HCT116 (cell line): Measurements from ENCODE around the gene RNF207. TPM values are rescaled to one million over a fixed set of nuclear protein-coding genes. Genes with fewer than 3 reads are reported as not detected.

ENCODE experiments used
- ATAC-seq: fragments of 200-7000 bp; cut with Tn5 transposase; 2 replicates; pipeline ENCODE4 v1.9.1; 2020; ENCODE audit warnings: mild to moderate bottlenecking, moderate library complexity
- BruUV-seq: library from RNA; stranded (reverse); fragments of 400-500 nt; replicated peaks from 2 replicates; lab custom pipeline; 2021; lab: Mats Ljungman, UMichigan
- CTCF ChIA-PET: fragments of 300-600 bp; sonication (Branson Sonifier 250); formaldehyde crosslinking; loops from one replicate; lab custom pipeline; 2021; ENCODE audit warnings: antibody characterized with exemption; lab: Charles Lee
- POLR2A ChIA-PET: fragments of 300-600, 350-600 bp; sonication (Branson Sonifier 250); formaldehyde crosslinking; loops from one replicate; lab custom pipeline; 2021; ENCODE audit warnings: antibody characterized with exemption; lab: Charles Lee
- RAD21 ChIA-PET, 2 experiments: fragments of 300-600 bp; sonication (Branson Sonifier 250); formaldehyde crosslinking; loops; one replicate each; lab custom pipeline; 2023; ENCODE audit warnings: low total read pairs in 2 of 2; ENCODE audit not compliant: uncharacterized antibody in 2 of 2, unreplicated experiment in 2 of 2, low non-redundant PET in 1 of 2; lab: Charles Lee
- DNase-seq: peaks from one replicate; pipeline ENCODE4 v3.0.0-alpha.2; 2010; ENCODE audit warnings: low read depth, low spot score
- H2AFZ ChIP-seq: fragments of 200-600 bp; shearing (Covaris generic), sonication (generic); 2 replicates; pipeline ENCODE4 v1.6.1; 2017; ENCODE audit warnings: low read depth, mixed run types, mixed read lengths, antibody characterized with exemption, low read length; ENCODE audit not compliant: poor library complexity, severe bottlenecking
- H3K27ac ChIP-seq: 2 replicates; pipeline ENCODE4 v1.5.1; 2012; ENCODE audit warnings: low read depth, low read length
- H3K27me3 ChIP-seq: fragments of 200-600 bp; sonication (generic); 2 replicates; pipeline ENCODE4 v1.6.1; 2016; ENCODE audit warnings: mixed run types, low read length, mixed read lengths; ENCODE audit not compliant: insufficient read depth
- H3K36me3 ChIP-seq, 2 experiments: fragments of 200-500 bp in 1 of 2; fragments of 200-600 bp in 1 of 2; sonication (Bioruptor generic) in 1 of 2; sonication (generic) in 1 of 2; 2 replicates each; pipeline versions ENCODE4 v1.5.1 to v1.6.1; 2014 to 2016; ENCODE audit warnings: low read length in 2 of 2, inconsistent platforms in 1 of 2, mixed read lengths in 1 of 2, mixed run types in 1 of 2; ENCODE audit not compliant: insufficient read depth in 2 of 2, control insufficient read depth in 1 of 2
- H3K4me1 ChIP-seq, 2 experiments: fragments of 200-600 bp in 1 of 2; sonication (generic) in 1 of 2; 2 replicates each; pipeline versions ENCODE4 v1.5.1 to v1.6.1; 2012 to 2017; ENCODE audit warnings: low read length in 2 of 2, inconsistent platforms in 1 of 2, mild to moderate bottlenecking in 1 of 2, mixed read lengths in 1 of 2, mixed run types in 1 of 2, moderate library complexity in 1 of 2; ENCODE audit not compliant: insufficient read depth in 2 of 2, control insufficient read depth in 1 of 2
- H3K4me2 ChIP-seq: fragments of 200-600 bp; sonication (generic); 2 replicates; pipeline ENCODE4 v1.6.1; 2017; ENCODE audit warnings: mixed run types, low read length, mixed read lengths
- H3K4me3 ChIP-seq, 2 experiments: fragments of 200-600 bp in 1 of 2; sonication (generic) in 1 of 2; replicated peaks in 1 of 2; 2 replicates each; pipeline ENCODE4 v1.5.1; 2011 to 2016; ENCODE audit warnings: low read length in 2 of 2, control low read depth in 1 of 2, low read depth in 1 of 2, mild to moderate bottlenecking in 1 of 2, mixed read lengths in 1 of 2, mixed run types in 1 of 2
- H3K79me2 ChIP-seq: fragments of 200-600 bp; sonication (generic); 2 replicates; pipeline ENCODE4 v1.6.1; 2017; ENCODE audit warnings: mild to moderate bottlenecking, mixed run types, low read length, moderate library complexity, mixed read lengths; ENCODE audit not compliant: insufficient read depth
- H3K9ac ChIP-seq: fragments of 200-600 bp; sonication (generic); 2 replicates; pipeline ENCODE4 v1.6.1; 2016; ENCODE audit warnings: low read length, mixed read lengths
- H3K9me2 ChIP-seq: fragments of 200-600 bp; sonication (generic), shearing (Covaris generic); 2 replicates; pipeline ENCODE4 v1.6.1; 2017; ENCODE audit warnings: mixed run types, mild to moderate bottlenecking, moderate library complexity; ENCODE audit not compliant: insufficient read depth
- H3K9me3 ChIP-seq, 2 experiments: fragments of 200-500 bp in 1 of 2; fragments of 200-600 bp in 1 of 2; sonication (Bioruptor generic) in 1 of 2; sonication (generic) in 1 of 2; 2 replicates each; pipeline ENCODE4 v1.6.1; 2014 to 2017; ENCODE audit warnings: low read length in 2 of 2, mixed read lengths in 2 of 2, inconsistent platforms in 1 of 2, low read depth in 1 of 2, mild to moderate bottlenecking in 1 of 2, mixed run types in 1 of 2, moderate library complexity in 1 of 2; ENCODE audit not compliant: control insufficient read depth in 1 of 2, insufficient read depth in 1 of 2
- H4K20me1 ChIP-seq: fragments of 200-600 bp; sonication (generic), shearing (Covaris generic); 2 replicates; pipeline ENCODE4 v1.6.1; 2017; ENCODE audit warnings: mixed run types, mild to moderate bottlenecking, moderate library complexity; ENCODE audit not compliant: insufficient read depth
- EGR1 ChIP-seq: IDR thresholded peaks from 2 replicates; pipeline ENCODE4 v1.6.1; 2012; ENCODE audit warnings: low read depth
- ELF1 ChIP-seq: IDR thresholded peaks from 2 replicates; pipeline ENCODE4 v1.6.1; 2012; ENCODE audit warnings: low read depth, borderline replicate concordance
- EZH2 ChIP-seq: fragments of 200-600 bp; sonication (generic); IDR thresholded peaks from 2 replicates; pipeline ENCODE4 v1.6.1; 2017; ENCODE audit warnings: antibody characterized with exemption, mixed run types
- FOSL1 ChIP-seq: IDR thresholded peaks from 2 replicates; pipeline ENCODE4 v1.6.1; 2012; ENCODE audit warnings: low read depth
- JUND ChIP-seq: IDR thresholded peaks from 2 replicates; pipeline ENCODE4 v1.6.1; 2012
- MAX ChIP-seq: IDR thresholded peaks from 2 replicates; pipeline ENCODE4 v1.6.1; 2012
- POLR2AphosphoS5 ChIP-seq: IDR thresholded peaks from 2 replicates; pipeline ENCODE4 v1.6.1; 2011; ENCODE audit warnings: mild to moderate bottlenecking, low read depth, low read length, moderate library complexity
- SIN3A ChIP-seq: IDR thresholded peaks from 2 replicates; pipeline ENCODE4 v1.6.1; 2012; ENCODE audit warnings: low read depth
- ZFX ChIP-seq: fragments of 450-650 bp; IDR thresholded peaks from 2 replicates; pipeline ENCODE4 v1.6.1; 2017
- intact Hi-C: fragments of 100-400 bp; cut with micrococcal nuclease; formaldehyde crosslinking; loops from 2 replicates; pipeline ENCODE4 v1.10.0; 2022
- total RNA-seq: library from RNA; stranded (reverse); gene quantifications from one replicate; pipeline ENCODE4 v1.2.1, GENCODE V29; 2021; ENCODE audit not compliant: unreplicated experiment
- TF ChIP-seq, protein P1 (sequence below), 3 experiments: fragments of 200-600 bp in 1 of 3; sonication (generic) in 1 of 3; IDR thresholded peaks in 2 of 3; conservative IDR thresholded peaks in 1 of 3; 2 replicates each; pipeline ENCODE4 v1.5.1; 2012 to 2017; ENCODE audit warnings: low read depth in 2 of 3, low read length in 2 of 3, antibody characterized with exemption in 1 of 3, borderline replicate concordance in 1 of 3, control low read depth in 1 of 3, mild to moderate bottlenecking in 1 of 3, mixed read lengths in 1 of 3, mixed run types in 1 of 3, moderate library complexity in 1 of 3; ENCODE audit not compliant: insufficient read depth in 1 of 3
- TF ChIP-seq, protein P2 (sequence below): IDR thresholded peaks from 2 replicates; pipeline ENCODE4 v1.6.1; 2012
- TF ChIP-seq, protein P3 (sequence below): IDR thresholded peaks from 2 replicates; pipeline ENCODE4 v1.6.1; 2011; ENCODE audit warnings: mild to moderate bottlenecking, low read length, moderate library complexity; ENCODE audit not compliant: insufficient replicate concordance; ENCODE audit errors: extremely low read depth

Gene RNF207
- total RNA-seq, 1 experiment from 2014 or later: 61.2 TPM

DNA sequence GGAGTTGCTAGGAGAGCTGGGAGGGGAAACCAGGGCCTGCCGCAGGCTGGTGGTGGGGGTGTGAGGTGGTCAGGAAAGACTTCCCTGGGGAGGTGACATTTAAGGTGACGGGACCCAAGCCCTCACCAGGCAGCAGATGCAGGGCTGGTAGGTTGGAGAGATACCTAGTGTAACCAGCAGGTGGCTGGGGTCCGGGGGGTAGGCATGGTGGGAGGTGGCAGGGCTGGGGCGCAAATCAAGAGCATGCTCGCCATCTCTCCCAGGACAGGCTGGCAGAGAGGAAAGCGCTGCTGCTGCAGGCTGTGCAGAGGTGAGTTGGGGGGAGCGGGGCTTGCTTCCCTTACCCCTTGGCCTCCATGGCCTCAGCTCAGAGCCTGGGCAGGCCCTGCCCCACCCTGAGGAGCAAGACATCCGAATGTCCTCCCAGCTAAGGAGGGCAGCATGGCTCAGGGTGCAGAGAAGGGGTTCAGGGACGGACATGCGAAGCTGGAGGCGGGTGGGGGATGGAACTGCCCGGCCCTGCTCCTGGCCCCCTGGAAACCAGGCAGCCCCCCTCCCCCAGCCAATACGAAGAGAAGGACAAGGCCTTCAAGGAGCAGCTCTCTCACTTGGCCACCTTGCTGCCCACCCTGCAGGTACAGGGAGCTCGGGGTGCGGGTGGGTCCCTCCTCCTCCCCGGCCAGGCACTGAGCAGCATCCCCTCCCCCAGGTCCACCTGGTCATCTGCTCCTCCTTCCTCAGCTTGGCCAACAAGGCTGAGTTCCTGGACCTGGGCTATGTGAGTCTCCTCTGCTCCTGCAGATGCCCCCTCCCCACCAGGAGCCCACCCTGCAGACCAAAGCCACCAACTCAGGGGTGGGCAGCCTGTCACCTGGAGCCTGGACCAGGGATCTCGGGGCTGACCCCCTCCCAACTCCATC lies 4.0 kb downstream of the RNF207 start:
- ChIA-PET POLR2A (no interaction called here), CTCF (no interaction called here), RAD21 (no interaction called here)
- no peaks in the 10 kb centered on the region for H3K27me3 ChIP-seq
- peaks cover 24% of the 10 kb centered on the region for H3K79me2 ChIP-seq
- H3K9me3 ChIP-seq: no peaks in the 10 kb centered on the region
- DNase-seq (no peak), ATAC-seq (no peak)
- intact Hi-C loops: no loop called here
- no TSS peak for BruUV-seq
- H3K9me2 ChIP-seq: no peaks in the 10 kb centered on the region
- H3K9ac ChIP-seq: no peak overlapping the region
- H3K36me3 ChIP-seq: peaks cover 0 to 27% of the 10 kb centered on the region in 2 experiments; a peak in 2 of 4 replicates
- H3K27ac ChIP-seq: no peak overlapping the region
- no peak for TF ChIP-seq SIN3A
- TF ChIP-seq, protein P1, sequence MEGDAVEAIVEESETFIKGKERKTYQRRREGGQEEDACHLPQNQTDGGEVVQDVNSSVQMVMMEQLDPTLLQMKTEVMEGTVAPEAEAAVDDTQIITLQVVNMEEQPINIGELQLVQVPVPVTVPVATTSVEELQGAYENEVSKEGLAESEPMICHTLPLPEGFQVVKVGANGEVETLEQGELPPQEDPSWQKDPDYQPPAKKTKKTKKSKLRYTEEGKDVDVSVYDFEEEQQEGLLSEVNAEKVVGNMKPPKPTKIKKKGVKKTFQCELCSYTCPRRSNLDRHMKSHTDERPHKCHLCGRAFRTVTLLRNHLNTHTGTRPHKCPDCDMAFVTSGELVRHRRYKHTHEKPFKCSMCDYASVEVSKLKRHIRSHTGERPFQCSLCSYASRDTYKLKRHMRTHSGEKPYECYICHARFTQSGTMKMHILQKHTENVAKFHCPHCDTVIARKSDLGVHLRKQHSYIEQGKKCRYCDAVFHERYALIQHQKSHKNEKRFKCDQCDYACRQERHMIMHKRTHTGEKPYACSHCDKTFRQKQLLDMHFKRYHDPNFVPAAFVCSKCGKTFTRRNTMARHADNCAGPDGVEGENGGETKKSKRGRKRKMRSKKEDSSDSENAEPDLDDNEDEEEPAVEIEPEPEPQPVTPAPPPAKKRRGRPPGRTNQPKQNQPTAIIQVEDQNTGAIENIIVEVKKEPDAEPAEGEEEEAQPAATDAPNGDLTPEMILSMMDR (IDR thresholded peaks at IDR 0.05 in 2 of 3, conservative IDR thresholded peaks at IDR 0.05 in 1 of 3; ENCODE audit: borderline replicate concordance in 1 of 3, insufficient read depth in 1 of 3, low read depth in 2 of 3, low read length in 2 of 3): peak in 2 of 3 experiments; percentile 23 to 46; a peak in 4 of 6 replicates
- H3K4me1 ChIP-seq: peaks cover 0 to 15% of the 10 kb centered on the region in 2 experiments; a peak in 3 of 4 replicates
- no peak overlapping the region for H2AFZ ChIP-seq
- no peak overlapping the region for H3K4me3 ChIP-seq
- no peak overlapping the region for H3K4me2 ChIP-seq
- no peaks in the 10 kb centered on the region for H4K20me1 ChIP-seq

GRCh38 chr1:6210591-6211355 lies 4.9 kb downstream of the RNF207 start:
- H3K4me3 ChIP-seq: no peak overlapping the region
- no peaks in the 10 kb centered on the region for H3K9me3 ChIP-seq
- no peak for DNase-seq
- no peaks in the 10 kb centered on the region for H3K27me3 ChIP-seq
- peaks cover 24% of the 10 kb centered on the region for H3K79me2 ChIP-seq
- no peak for ATAC-seq
- no peak overlapping the region for H3K9ac ChIP-seq
- no peak overlapping the region for H3K27ac ChIP-seq
- no TSS peak for BruUV-seq
- ChIA-PET RAD21 (no interaction called here), POLR2A (no interaction called here), CTCF (no interaction called here)
- no peak overlapping the region for H2AFZ ChIP-seq
- no peaks in the 10 kb centered on the region for H3K9me2 ChIP-seq
- peaks cover 0 to 13% of the 10 kb centered on the region in 2 experiments; a peak in 3 of 4 replicates for H3K4me1 ChIP-seq
- intact Hi-C loops: no loop called here
- no peak overlapping the region for H3K4me2 ChIP-seq
- peaks cover 0 to 29% of the 10 kb centered on the region in 2 experiments; a peak in 2 of 4 replicates for H3K36me3 ChIP-seq
- H4K20me1 ChIP-seq: no peaks in the 10 kb centered on the region
- no peak for TF ChIP-seq ZFX
- TF ChIP-seq SIN3A: no peak
- TF ChIP-seq, protein P2, sequence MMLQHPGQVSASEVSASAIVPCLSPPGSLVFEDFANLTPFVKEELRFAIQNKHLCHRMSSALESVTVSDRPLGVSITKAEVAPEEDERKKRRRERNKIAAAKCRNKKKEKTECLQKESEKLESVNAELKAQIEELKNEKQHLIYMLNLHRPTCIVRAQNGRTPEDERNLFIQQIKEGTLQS: no peak
- TF ChIP-seq FOSL1: no peak
- TF ChIP-seq EZH2: no peak
- TF ChIP-seq JUND: no peak
- no peak for TF ChIP-seq MAX
- TF ChIP-seq, protein P3, sequence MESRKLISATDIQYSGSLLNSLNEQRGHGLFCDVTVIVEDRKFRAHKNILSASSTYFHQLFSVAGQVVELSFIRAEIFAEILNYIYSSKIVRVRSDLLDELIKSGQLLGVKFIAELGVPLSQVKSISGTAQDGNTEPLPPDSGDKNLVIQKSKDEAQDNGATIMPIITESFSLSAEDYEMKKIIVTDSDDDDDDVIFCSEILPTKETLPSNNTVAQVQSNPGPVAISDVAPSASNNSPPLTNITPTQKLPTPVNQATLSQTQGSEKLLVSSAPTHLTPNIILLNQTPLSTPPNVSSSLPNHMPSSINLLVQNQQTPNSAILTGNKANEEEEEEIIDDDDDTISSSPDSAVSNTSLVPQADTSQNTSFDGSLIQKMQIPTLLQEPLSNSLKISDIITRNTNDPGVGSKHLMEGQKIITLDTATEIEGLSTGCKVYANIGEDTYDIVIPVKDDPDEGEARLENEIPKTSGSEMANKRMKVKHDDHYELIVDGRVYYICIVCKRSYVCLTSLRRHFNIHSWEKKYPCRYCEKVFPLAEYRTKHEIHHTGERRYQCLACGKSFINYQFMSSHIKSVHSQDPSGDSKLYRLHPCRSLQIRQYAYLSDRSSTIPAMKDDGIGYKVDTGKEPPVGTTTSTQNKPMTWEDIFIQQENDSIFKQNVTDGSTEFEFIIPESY: no peak
- TF ChIP-seq ELF1: no peak
- TF ChIP-seq POLR2AphosphoS5: no peak
- no peak for TF ChIP-seq EGR1
